H9 (cell line): ENCODE results near the gene SEC16B. TPM values are rescaled to one million over a fixed set of nuclear protein-coding genes. Genes with fewer than 3 reads are reported as not detected.

ENCODE experiments used
- DNase-seq: peaks from one replicate; pipeline ENCODE4 v3.0.0-alpha.2; 2017
- H2AFZ ChIP-seq: one replicate; pipeline ENCODE4 v1.6.1; 2013; ENCODE audit warnings: mild to moderate bottlenecking, low read length, control low read depth, moderate library complexity
- H2AK5ac ChIP-seq: 2 replicates; pipeline ENCODE4 v1.6.1; 2013; ENCODE audit warnings: low read length, control low read depth, mixed read lengths; ENCODE audit not compliant: insufficient read length
- H2BK120ac ChIP-seq: one replicate; pipeline ENCODE4 v1.6.1; 2013; ENCODE audit warnings: low read depth, mild to moderate bottlenecking, low read length, control low read depth, inconsistent platforms; ENCODE audit not compliant: poor library complexity, severe bottlenecking
- H2BK12ac ChIP-seq: 2 replicates; pipeline ENCODE4 v1.6.1; 2013; ENCODE audit warnings: low read length, control low read depth, mixed read lengths, low read depth; ENCODE audit not compliant: insufficient read length
- H2BK15ac ChIP-seq: 2 replicates; pipeline ENCODE4 v1.6.1; 2013; ENCODE audit warnings: low read depth, low read length, control low read depth
- H2BK20ac ChIP-seq: one replicate; pipeline ENCODE4 v1.6.1; 2013; ENCODE audit warnings: low read depth, mild to moderate bottlenecking, low read length, control low read depth, inconsistent platforms; ENCODE audit not compliant: poor library complexity, severe bottlenecking
- H2BK5ac ChIP-seq: 2 replicates; pipeline ENCODE4 v1.6.1; 2013; ENCODE audit warnings: low read length, control low read depth, mixed read lengths; ENCODE audit not compliant: insufficient read length
- H3K14ac ChIP-seq: 2 replicates; pipeline ENCODE4 v1.6.1; 2013; ENCODE audit warnings: low read length, control low read depth; ENCODE audit not compliant: insufficient read depth
- H3K18ac ChIP-seq: 2 replicates; pipeline ENCODE4 v1.6.1; 2013; ENCODE audit warnings: low read depth, mild to moderate bottlenecking, mixed read lengths, low read length, control low read depth; ENCODE audit not compliant: insufficient read length
- H3K23ac ChIP-seq: 2 replicates; pipeline ENCODE4 v1.6.1; 2013; ENCODE audit warnings: low read length, control low read depth, mixed read lengths, low read depth; ENCODE audit not compliant: insufficient read length
- H3K23me2 ChIP-seq: 2 replicates; pipeline ENCODE4 v1.6.1; 2013; ENCODE audit warnings: low read depth, mild to moderate bottlenecking, mixed read lengths, low read length, control low read depth; ENCODE audit not compliant: insufficient read length, poor library complexity, severe bottlenecking
- H3K27ac ChIP-seq: 2 replicates; pipeline ENCODE4 v1.5.1; 2013; ENCODE audit warnings: low read length, control low read depth, mixed read lengths, low read depth; ENCODE audit not compliant: insufficient read length
- H3K27me3 ChIP-seq: 2 replicates; pipeline ENCODE4 v1.6.1; 2013; ENCODE audit warnings: low read length, control low read depth, inconsistent platforms; ENCODE audit not compliant: insufficient read depth
- H3K4ac ChIP-seq: 2 replicates; pipeline ENCODE4 v1.6.1; 2013; ENCODE audit warnings: low read depth, mild to moderate bottlenecking, control low read depth, inconsistent platforms, low read length, moderate library complexity
- H3K4me1 ChIP-seq: 2 replicates; pipeline ENCODE4 v1.6.1; 2013; ENCODE audit warnings: low read length, control low read depth, inconsistent platforms; ENCODE audit not compliant: insufficient read depth
- H3K4me2 ChIP-seq: 2 replicates; pipeline ENCODE4 v1.6.1; 2013; ENCODE audit warnings: low read length, control low read depth, mixed read lengths; ENCODE audit not compliant: insufficient read length, insufficient read depth
- H3K56ac ChIP-seq: 2 replicates; pipeline ENCODE4 v1.6.1; 2013; ENCODE audit warnings: low read depth, mild to moderate bottlenecking, mixed read lengths, low read length, control low read depth; ENCODE audit not compliant: insufficient read length
- H3K79me1 ChIP-seq: 2 replicates; pipeline ENCODE4 v1.6.1; 2013; ENCODE audit warnings: low read depth, mild to moderate bottlenecking, moderate library complexity, low read length, control low read depth, inconsistent platforms; ENCODE audit not compliant: insufficient read depth, poor library complexity, severe bottlenecking
- H3K79me2 ChIP-seq: 2 replicates; pipeline ENCODE4 v1.6.1; 2013; ENCODE audit warnings: low read length, control low read depth, inconsistent platforms; ENCODE audit not compliant: insufficient read depth
- H3K9ac ChIP-seq: 2 replicates; pipeline ENCODE4 v1.6.1; 2013; ENCODE audit warnings: low read length, control low read depth, mixed read lengths; ENCODE audit not compliant: insufficient read length; ENCODE audit errors: extremely low read depth
- H3K9me3 ChIP-seq: one replicate; pipeline ENCODE4 v1.6.1; 2013; ENCODE audit warnings: low read depth, low read length, inconsistent platforms; ENCODE audit not compliant: control insufficient read depth
- H3T11ph ChIP-seq: one replicate; pipeline ENCODE4 v1.6.1; 2013; ENCODE audit warnings: mild to moderate bottlenecking, low read length, control low read depth, inconsistent platforms
- H4K20me1 ChIP-seq: one replicate; pipeline ENCODE4 v1.6.1; 2013; ENCODE audit not compliant: control insufficient read depth, insufficient read length, insufficient read depth
- H4K5ac ChIP-seq: 2 replicates; pipeline ENCODE4 v1.6.1; 2013; ENCODE audit warnings: low read depth, mild to moderate bottlenecking, mixed read lengths, low read length, control low read depth; ENCODE audit not compliant: insufficient read length
- H4K8ac ChIP-seq: replicated peaks from 2 replicates; pipeline ENCODE4 v1.6.1; 2013; ENCODE audit warnings: low read length, control low read depth, mixed read lengths, low read depth; ENCODE audit not compliant: insufficient read length
- H4K91ac ChIP-seq: 2 replicates; pipeline ENCODE4 v1.6.1; 2013; ENCODE audit warnings: low read depth, mild to moderate bottlenecking, moderate library complexity, mixed read lengths, low read length, control low read depth; ENCODE audit not compliant: insufficient read length
- H3K27ac Mint-ChIP-seq, 3 experiments: 2 replicates in 2 of 3; 3 replicates in 1 of 3; pipeline ENCODE4 v1.8.0; 2020 to 2021; ENCODE audit warnings: mixed read lengths in 3 of 3, mild to moderate bottlenecking in 1 of 3, moderate library complexity in 1 of 3
- H3K27me3 Mint-ChIP-seq: 2 replicates; pipeline ENCODE4 v1.8.0; 2021; ENCODE audit warnings: low read depth, mild to moderate bottlenecking, moderate library complexity, mixed read lengths
- H3K36me3 Mint-ChIP-seq, 3 experiments: 2 replicates in 2 of 3; 3 replicates in 1 of 3; pipeline ENCODE4 v1.8.0; 2020 to 2021; ENCODE audit warnings: low read depth in 3 of 3, mixed read lengths in 3 of 3; ENCODE audit not compliant: insufficient read depth in 1 of 3
- H3K4me1 Mint-ChIP-seq, 2 experiments: 2 replicates each; pipeline ENCODE4 v1.8.0; 2020; ENCODE audit warnings: mixed read lengths in 2 of 2
- H3K4me3 Mint-ChIP-seq, 2 experiments: 2 replicates in 1 of 2; 3 replicates in 1 of 2; pipeline ENCODE4 v1.8.0; 2020 to 2021; ENCODE audit warnings: mild to moderate bottlenecking in 2 of 2, mixed read lengths in 2 of 2, moderate library complexity in 1 of 2
- H3K9me3 Mint-ChIP-seq, 2 experiments: 2 replicates in 1 of 2; 3 replicates in 1 of 2; pipeline ENCODE4 v1.8.0; 2020; ENCODE audit warnings: mild to moderate bottlenecking in 2 of 2, mixed read lengths in 2 of 2, moderate library complexity in 1 of 2
- CTCF ChIP-seq: fragments of 200-600 bp; sonication (generic); conservative IDR thresholded peaks from 3 replicates; pipeline ENCODE4 v1.8.0; 2021; ENCODE audit warnings: antibody characterized with exemption, mild to moderate bottlenecking
- WGBS: extraction: QIAGEN DNeasy Blood & Tissue Kit; methylation state at CpG from one replicate; pipeline ENCODE4 v1.1.7; 2013; ENCODE audit warnings: missing lambda C conversion rate, low lambda C conversion rate, mixed read lengths; ENCODE audit not compliant: insufficient read length; ENCODE audit errors: extremely low coverage; 5-methylcytosine and 5-hydroxymethylcytosine counted together
- total RNA-seq: library from RNA; stranded (reverse); gene quantifications from 2 replicates; pipeline ENCODE4 v1.2.1, GENCODE V29; 2021

SEC16B gene
- total RNA-seq, 1 experiment from 2014 or later, result 0.83 TPM

- Histone ChIP-seq H3K27me3 (no peaks in the 10 kb centered on the region), H3K79me2 (no peaks in the 10 kb centered on the region), H3K23ac (no peak overlapping the region), H4K5ac (no peak overlapping the region), H3K9ac (no peak overlapping the region), H3K4me1 (no peaks in the 10 kb centered on the region), H2BK20ac (no peak overlapping the region), H2AK5ac (no peak overlapping the region), H2BK12ac (no peak overlapping the region), H4K20me1 (no peaks in the 10 kb centered on the region), H3K56ac (no peak overlapping the region), H4K91ac (no peak overlapping the region), H3T11ph (no peak overlapping the region), H3K23me2 (no peaks in the 10 kb centered on the region), H3K79me1 (no peaks in the 10 kb centered on the region), H3K4ac (no peak overlapping the region), H3K27ac (no peak overlapping the region), H2AFZ (no peak overlapping the region), H2BK120ac (no peak overlapping the region), H4K8ac (no peak overlapping the region), H2BK15ac (no peak overlapping the region), H2BK5ac (no peak overlapping the region), H3K18ac (no peak overlapping the region), H3K14ac (no peak overlapping the region), H3K9me3 (no peaks in the 10 kb centered on the region), H3K4me2 (no peak overlapping the region)
- no peaks in the 10 kb centered on the region for H3K9me3 Mint-ChIP-seq
- no peak for DNase-seq
- no peaks in the 10 kb centered on the region for H3K36me3 Mint-ChIP-seq
- H3K4me3 Mint-ChIP-seq, result no peak overlapping the region
- no peak overlapping the region for H3K27ac Mint-ChIP-seq
- no CpG with 5 or more reads among the region's 3 CpGs for WGBS
- TF ChIP-seq CTCF, result no peak
- peaks cover 13 to 21% of the 10 kb centered on the region in 2 experiments for H3K4me1 Mint-ChIP-seq
- no peaks in the 10 kb centered on the region for H3K27me3 Mint-ChIP-seq
These were observed 29.2 kb downstream of the SEC16B start for GRCh38 chr1:177940682-177941081.
